ENCODE measurements around the gene LIX1L.

Gene LIX1L

DNA sequence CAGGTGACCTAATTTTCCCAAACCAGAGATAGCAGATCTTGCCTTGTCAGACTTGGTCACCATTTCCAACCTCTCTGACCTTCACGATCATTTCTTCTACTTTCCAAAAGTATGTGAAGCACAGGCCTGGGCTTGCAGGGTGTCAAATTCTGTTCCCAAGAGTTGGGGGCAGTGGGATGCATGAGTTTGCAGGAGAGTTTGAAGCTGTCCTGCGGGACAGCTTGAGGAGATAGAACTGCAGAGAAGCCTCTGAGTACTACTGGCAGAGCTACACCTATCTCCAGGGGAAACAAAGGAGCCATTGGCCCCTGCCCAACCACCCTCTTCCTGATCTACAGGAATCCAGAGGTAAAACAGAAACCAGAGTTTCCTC is 27.3 kb upstream of the LIX1L start:
- DNase-seq: no peak

DNA sequence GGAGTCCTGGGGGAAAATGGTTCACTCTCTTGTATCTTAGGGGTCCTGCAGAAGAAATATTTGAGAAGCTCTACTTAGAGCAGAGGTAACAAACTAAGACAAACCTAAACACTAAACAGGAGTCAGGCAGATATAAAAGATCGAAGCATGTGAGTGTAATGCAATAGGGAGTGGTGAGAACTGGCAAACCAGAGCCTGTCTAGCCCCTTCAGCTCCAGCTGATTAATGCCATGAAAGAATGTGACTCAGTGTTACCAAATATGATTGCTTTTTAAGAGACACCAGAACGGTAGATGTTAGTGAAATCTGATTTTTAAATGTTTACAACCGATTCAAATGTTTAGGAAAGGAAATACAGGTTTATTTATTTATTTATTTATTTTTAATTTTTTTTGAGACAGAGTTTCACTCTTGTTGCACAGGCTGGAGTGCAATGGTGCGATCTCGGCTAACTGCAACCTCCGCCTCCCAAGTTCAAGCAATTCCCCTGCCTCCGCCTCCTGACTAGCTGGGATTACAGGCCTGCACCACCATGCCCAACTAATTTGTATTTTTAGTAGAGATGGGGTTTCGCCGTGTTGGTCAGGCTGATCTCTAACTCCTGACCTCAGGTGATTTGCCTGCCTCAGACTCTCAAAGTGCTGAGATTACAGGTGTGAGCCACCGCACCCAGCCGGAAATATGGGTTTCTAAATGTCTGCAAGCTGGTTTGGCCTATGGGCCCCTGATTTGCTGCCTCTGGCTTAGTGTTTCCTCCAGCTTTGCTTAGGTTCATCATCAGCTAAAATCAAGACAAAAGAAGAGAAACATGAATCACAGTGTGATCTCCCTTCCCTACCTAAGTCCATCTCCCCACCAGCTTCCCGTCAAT is 26.4 kb upstream of the LIX1L start:
- no peak for DNase-seq

DNA sequence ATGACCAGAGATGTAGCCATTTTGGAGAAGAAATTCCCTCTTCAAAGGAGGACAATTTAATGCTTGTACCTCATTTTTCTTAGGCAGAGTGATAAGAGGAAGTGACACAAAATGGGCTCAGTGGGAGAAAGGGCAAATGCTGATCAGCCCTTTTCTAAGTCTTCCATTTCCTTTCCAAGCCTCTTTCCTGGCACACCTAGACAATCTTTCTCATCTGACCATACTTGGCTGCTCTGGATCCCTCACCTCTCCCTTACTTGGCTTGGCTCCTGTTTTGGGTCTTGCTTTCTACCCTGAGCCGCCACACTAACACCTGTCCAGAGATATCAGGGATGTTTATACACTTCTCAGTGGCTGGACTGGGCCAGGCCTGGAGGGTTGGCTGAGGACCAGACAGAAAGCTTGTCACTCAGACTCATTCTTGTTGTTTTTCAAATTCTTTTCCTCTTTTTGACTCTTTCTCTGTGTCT is 25.4 kb upstream of the LIX1L start:
- DNase-seq: no peak

DNA sequence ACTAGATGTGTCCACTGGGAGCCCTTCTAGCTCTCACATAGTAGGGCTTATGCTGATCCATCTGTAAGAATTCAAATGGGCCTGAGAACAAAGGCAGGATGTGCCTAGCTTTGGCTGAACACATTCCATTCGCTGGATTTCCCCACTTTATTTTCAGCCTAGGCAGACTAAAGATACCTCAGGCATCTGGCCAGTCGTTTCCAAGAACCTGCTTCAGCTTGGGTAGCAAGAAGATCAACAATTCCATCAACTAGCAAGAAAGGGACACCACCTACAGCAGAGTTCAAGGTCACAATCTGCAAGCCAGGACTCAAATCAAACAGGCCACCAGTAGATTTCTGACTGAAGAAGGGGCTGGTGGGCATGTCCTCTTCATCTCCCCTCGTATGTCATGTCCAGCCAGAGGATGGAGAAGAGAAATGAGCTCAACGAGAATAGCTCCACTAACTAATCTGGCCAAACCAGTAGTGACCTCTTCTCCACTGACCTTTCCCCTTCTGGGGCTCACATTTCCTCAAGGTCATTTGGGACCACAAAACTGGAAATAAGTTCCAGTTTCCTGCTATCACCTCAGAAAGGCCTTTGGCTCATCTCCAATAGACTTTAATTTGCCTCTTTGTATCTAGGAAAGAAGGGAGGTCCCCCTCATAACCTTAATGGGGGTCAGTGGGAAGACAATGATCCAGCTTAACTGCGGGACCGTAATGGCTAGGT is 24.4 kb upstream of the LIX1L start:
- DNase-seq: no peak

DNA sequence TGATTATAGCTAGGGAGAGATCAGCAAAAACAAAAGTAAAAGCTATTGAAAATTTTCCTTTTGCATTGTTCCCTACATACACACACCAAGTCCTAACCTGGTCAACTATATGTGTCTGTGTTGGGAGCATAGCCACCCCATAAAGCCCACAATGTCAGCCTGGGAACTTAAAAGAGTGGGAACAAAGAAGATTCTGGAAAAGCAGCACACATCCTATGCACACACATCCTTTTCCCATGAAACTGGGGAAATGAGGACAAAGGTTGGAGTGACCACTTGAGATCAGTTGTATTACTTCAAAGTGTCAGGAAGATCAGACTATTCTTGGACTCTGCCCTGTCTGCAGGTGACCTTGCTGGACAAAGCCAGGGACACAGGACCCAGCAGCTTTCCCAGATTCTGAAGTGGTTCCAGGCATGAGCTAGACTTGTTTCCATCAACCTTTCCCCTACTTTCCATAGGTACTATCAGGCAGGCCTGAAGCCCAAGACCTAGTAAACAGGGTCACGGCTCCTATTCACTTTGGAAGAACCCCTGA is 22.7 kb upstream of the LIX1L start:
- no peak for DNase-seq

DNA sequence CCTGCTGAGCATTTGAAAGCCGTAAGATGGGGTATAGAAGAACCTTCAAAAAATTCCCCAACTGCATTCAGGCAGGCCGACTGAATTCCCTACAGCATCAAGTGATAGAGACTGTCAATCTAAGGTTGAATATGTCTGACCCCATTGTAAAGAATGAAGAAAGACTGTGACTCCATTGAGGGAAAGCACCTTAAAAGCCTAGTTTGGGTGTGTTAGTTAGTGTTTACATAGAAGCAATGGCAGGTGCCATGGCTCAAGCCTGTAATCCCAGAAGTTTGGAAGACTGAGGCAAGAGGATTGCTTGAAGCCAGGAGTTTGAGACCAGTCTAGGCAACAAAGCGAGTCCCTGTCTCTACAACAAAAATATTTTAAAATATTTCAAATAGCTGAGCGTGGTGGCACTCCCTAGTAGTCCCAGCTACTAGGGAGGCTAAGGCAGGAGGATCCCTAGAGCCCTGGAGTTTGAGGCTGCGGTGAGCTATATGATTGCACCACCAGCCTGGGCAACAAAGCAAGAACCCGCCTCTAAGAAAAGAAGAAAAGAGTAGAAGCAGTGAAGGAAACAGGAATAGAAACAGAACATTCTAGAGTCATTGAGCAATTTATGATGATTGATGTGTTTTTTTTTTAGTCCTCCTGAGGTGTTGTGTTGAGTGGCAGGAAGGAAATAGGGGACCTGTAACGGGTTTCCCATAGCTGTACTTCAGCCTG is 22.1 kb upstream of the LIX1L start:
- no peak for DNase-seq

DNA sequence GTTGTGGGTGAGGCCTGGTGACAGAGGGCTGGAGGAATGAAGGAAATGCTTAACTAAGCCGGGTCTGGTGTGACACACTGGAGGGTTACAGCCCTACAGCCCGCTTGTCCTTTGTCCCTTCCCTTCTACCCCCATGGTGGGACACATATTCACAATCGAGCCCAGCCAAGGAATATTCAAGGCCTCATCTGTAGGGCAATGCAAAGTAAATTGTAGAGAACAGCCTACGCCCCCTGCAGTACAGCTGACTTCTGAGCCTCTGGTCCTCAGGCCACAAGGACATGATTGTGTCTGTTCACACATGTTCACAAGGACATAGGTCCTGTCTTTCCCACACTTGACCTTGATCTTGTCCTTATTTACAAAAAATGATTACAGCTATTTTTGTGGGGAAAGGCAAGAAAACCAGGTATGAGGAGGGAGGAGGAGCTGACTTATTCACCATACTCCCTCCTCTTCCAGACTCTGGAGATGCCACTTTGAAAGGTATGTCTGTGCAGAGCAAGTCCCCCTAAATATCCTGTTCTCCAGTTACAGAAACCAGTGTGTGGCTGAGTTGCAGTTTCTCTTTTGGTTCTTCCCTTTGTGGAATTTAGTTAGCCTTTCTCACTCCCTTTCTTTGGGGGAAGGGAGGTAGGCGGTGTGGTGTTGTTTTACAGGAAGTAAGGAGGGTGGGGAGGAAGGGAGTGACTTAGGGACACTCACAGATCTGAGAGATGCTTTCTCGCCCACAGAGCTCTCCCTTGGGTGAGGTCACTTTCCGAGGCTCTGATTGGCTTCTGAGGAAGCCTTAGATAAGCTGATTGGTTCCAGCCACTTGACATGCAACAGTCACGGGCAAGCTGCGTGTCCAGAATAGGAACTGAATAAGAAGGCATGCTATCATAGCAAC is 21.3 kb upstream of the LIX1L start:
- DNase-seq: peak; percentile 62 to 67

DNA sequence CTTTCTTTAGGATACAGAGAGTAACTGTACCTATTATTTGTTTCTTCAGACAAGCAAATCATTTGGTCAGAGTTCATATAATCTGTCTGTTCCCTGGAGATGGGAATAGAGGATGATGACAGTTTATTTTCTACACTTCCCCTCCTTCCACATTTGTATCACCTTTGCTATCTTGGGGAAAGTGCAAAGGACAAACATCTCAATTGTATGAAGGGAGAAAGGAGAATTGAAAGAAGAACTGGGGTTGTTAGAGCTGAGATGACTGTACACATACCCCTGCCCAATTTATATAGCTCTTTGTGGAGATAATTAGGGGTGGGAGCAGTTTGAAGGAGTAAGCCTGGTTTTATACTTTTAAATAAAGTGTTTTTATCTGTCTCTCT is 20.6 kb upstream of the LIX1L start:
- DNase-seq: no peak

DNA sequence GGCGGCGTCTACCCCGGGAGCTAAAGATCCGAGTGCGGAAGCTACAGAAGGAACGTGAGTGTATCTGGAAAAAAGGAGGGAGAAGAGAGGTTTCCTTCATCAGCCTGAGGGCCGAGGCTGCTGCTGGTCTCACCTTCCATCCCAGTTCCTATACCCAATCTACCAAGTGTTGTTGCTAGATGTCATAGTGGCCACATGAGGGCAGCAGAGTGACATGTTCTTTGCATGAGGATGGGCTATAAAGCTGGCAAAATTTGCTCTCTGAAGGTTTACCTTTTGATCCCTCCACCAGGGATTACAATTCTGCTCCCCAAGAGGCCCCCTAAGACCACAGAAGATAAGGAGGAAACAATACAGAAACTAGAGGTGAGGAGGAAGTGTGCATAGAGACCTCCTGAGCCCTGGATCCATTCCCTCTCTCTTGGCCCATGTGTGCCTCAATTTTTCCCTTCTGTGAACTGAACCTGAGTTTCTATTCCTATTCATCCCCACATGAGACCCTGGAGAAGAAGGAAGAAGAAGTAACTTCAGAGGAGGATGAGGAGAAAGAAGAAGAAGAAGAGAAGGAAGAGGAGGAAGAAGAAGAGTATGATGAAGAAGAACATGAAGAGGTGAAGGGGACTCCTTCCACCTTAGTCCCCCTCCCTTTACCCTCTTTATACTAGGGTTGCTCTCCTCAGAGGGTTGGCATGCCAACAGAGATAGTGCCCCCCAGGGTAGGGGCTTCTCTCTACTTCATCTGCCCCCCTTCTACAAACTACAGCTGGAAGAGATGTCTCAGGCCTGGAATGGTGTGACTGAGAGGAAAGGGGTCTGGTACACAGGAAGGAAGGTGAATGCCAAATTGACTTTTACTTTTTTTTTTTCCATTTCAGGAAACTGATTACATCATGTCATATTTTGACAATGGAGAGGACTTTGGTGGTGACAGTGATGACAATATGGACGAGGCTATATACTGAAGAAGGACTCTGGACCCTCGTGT is 20.0 kb upstream of the LIX1L start:
- peak; percentile 64 to 67 for DNase-seq

DNA sequence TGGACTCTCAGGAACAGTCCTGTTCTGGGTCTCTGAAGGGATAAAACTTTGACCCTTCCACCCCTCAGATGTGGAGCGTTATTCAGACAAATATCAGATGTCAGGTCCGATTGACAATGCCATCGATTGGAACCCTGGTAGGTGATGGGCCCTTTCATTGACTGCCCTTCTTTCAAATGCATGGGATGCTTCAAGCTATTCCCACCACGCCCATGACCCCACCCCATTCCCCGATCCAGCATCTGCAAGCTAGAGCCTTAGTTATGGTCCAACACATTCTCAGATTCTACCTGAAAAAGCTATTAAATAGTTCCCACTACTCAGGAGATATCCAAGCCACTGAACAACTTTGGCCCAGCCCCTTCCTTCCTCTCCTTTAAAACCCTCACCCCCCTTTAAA is 19.2 kb upstream of the LIX1L start:
- DNase-seq: no peak

DNA sequence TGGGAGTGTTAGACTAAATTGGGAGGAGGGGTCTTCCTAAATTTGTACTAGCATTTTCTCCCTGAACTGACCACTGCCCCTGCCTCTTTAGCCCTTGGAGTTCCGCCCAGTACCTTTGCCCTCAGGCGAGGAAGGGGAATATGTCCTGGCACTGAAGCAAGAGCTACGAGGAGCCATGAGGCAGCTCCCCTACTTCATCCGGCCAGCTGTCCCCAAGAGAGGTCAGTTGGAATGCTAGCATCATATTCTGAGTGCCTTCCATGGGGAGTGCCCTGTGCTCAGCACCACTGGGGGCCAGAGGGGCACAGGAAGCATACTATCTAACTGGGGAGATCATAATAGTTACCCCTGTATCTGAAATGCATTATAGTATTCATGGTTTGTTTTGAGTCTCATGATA is 17.4 kb upstream of the LIX1L start:
- DNase-seq: no peak

DNA sequence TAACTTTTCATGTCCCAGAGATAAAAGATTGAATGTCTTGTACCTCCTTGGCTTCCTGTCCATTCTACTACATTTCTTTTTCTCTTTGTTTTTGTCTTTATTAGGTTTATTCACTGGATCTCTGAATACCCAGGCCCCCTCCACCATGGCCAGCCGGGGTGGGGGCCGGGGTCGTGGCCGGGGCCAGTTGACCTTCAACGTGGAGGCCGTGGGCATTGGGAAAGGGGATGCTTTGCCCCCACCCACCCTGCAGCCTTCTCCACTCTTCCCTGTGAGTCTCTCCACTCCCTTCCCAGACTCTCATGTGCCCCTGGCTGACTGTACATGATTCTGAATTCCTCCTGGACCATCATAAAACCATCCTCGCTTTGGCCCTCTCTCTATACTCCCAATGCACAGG is 16.9 kb upstream of the LIX1L start:
- no peak for DNase-seq

DNA sequence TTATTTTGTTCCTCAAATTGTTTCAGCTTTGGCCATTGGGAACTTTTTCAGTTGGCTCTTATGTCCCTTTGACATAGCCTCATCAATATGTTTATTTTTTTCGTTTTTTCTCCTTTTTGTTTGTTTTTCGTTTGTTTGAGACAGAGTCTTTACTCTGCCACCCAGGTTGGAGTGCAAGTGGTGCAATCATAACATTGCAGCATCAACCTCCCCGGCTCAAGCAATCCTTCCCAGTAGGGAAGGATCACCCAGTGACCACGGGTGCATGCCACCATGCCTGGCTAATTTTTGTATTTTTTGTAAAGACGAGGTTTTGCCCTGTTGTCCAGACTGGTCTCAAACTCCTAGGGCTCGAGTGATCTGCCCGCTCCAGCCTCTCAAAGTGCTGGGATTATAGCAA is 14.8 kb upstream of the LIX1L start:
- no peak for DNase-seq

DNA sequence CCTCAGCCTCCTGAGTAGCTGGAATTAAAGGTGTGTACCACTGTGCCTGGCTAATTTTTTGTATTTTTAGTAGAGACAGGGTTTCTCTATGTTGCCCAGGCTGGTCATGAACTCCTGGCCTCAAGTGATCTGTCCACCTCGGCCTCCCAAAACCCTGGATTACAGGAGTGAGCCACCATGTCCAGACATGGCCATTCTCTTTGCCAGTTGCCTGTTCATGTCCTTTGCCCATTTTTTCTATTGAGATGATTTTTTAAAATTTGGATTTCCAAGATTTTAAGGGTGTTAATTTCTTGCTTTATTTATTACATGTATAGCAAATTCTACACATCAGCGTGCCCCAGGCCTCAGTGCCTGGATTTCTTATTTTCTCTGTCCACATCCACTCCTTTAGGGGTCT is 9.5 kb upstream of the LIX1L start:
- DNase-seq: no peak

DNA sequence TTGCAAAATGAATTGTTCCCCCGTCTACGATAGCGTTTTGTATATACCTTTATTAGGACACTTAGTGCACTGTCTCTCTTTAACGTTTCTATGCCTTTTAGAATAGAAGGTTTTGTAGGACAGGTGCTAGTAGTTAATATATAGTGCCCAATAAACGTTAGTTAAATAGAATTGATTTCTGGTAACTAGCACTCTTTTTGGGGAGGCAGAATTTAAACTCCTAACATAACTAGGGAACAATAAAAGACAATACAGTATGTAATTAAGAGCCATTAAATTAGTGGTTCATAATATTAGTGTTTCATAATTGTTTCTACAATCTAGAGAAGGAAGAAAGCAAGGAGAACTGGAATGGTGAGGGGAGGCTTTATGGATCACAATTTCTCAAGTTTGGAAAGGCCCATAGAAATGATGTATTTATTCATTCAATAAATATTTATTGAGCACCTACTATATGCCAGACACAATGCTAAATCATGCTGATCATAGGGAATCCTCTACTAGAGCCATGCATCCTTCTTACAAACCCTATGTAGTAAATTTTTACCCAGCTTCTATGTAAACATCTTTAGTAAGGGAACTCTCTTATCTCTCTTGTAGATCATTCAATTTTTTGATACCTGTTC is 7.4 kb upstream of the LIX1L start:
- no peak for DNase-seq

DNA sequence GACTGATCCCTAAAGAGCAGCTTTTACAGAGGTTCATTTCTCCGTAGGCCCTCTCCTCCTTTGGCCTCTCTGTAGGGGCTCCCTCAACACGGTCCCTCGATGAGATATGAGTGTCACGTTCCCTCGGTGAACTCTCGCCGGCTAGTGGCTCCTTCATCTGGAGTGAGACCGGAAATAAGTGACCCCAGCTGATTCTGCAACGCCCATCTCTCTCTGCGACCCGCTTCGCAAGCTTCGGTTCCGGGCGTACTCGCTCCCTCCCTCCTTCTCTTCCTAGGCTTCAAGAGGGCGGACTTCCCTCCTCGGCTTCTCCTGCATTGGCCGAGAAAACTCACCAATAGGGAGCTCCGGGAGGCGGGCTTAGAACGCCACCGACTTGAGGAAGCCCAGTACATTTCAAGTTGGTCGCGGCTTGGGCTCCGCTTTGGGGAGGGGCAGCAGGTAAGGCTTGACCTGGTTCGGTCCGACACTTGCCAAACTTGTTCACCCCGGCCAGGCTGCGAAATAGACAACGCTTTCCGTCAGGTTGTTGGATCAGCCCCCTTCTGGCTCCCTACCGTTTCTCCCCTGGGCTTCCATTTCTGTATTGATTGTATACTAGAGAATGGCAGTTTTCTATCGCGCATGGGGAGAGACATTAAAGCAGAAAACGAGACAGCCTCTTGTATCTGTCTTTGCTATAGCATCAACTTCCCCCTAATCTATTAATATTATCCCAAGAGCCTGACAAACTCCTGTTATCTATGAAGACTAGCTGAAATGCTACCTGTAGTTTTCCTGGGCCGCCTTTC is 6.7 kb upstream of the LIX1L start, which contains the start of the genes ANKRD34A and POLR3GL:
Gene ANKRD34A (minus strand): TSS at position 248 of the 791 bp plus-strand sequence. CDS start 2,816 bp downstream, outside the sequence.
Gene POLR3GL (plus strand): TSS at position 363 of the 791 bp plus-strand sequence. CDS start 10,176 bp downstream, outside the sequence.
- peak; percentile 89 for DNase-seq

DNA sequence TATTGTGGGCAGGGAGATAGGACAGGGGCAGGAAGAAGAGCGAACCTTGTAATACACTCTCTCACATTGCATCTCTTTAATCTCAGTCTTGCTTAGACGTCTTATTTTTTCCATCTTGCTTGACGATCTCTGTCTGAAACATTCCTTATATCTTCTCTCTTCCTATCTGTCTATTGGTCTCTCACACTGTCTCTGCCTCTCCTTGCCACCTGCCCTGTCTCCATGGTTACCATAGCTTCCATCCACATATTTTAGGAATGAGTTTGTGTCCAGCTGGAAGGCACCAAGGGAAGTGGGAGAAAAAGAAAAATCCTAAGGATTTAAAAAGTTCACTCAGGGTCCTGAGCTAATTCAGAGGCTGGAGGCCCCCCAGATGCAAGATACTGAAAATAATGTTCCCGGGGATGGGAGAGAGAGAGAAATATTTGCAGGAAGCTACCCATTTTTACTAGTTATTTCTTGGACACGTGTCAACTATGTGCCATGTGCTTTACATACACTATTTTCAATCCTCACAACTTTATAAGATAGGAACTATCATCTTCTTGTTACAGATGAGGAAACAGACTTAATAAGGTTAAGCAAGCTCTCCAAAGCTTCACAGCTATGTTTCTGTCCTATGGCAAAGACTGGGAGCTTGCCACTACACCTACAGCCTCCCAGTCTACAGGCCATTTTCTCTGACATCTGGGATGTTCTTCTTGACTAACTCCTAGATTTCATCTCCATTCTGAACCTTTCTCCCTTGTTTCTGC is 5.6 kb upstream of the LIX1L start:
- DNase-seq: no peak

Measured in activated CD4-positive, alpha-beta T cell treated with anti-CD3 and anti-CD28 coated beads, Interleukin-2, amount 50 U/mL, for 4 hours (primary cell).